ENCODE results near the gene COG5. TPM values are rescaled to one million over a fixed set of nuclear protein-coding genes. Genes with fewer than 3 reads are reported as not detected.

The COG5 gene
- total and polyA plus RNA-seq, 12 donors = 4.4 to 43.8 (median 32.8) TPM

DNA sequence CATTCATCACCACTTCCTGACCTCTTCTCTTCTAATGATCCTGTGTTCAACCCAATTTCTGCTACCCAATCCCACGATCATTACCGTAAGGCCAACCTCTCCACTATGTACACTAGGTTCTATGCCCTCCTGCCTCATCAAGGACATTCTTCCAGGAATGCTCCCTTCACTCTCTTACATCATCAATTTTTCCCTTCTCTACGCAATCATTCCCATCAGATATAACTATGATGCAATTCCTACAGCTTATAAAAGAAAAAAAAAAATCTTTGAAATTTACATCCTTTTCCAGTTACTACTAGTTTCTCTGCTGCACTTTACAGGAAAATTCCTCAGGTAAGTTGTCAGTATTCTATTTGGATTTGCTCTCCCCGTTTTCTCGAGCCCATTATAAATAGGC lies 124.7 kb downstream of the COG5 start:
- DNase-seq = no peak
- Histone ChIP-seq H3K4me1 (replicated peaks in 1 of 2) (no peaks in the 10 kb centered on the region), H3K4me3 (no peak overlapping the region), H3K27ac (no peak overlapping the region), H3K36me3 (replicated peaks in 1 of 2) (no peaks in the 10 kb centered on the region), H3K27me3 (no peaks in the 10 kb centered on the region), H3K9me3 (replicated peaks in 1 of 3) (no peaks in the 10 kb centered on the region)
- intact Hi-C loops (cut with DNase I) = no loop called here
- 91 to 97% (median 93%) methylated on average over 5 of the region's 5 CpGs for WGBS, 4 donors
- TF ChIP-seq POLR2A (IDR thresholded peaks at IDR 0.05) (no peak), CTCF (IDR thresholded peaks at IDR 0.05) (no peak)

DNA sequence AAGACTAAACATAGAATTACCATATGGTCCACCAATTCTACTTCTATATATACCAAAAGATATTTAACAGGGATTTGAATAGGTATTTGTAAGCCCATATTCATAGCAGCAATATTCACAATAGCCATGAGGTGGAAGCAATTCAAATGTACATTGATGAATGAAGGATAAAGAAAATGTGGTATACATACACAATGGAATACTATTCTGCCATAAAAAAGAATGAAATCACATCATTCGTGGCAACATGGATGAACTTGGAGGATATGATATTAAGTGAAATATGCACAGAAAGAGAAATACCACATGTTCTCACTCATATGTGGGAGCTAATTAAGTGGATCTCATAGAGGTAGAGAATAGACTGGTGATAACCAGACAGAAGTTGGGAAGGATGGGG lies 128.0 kb downstream of the COG5 start:
- no peak for DNase-seq
- Histone ChIP-seq H3K4me1 (replicated peaks in 1 of 2) (no peaks in the 10 kb centered on the region), H3K9me3 (replicated peaks in 1 of 3) (peaks cover 0 to 9% (median 0%) of the 10 kb centered on the region in 3 donors), H3K4me3 (no peak overlapping the region), H3K27me3 (no peaks in the 10 kb centered on the region), H3K36me3 (replicated peaks in 1 of 2) (no peaks in the 10 kb centered on the region), H3K27ac (no peak overlapping the region)
- intact Hi-C loops (cut with DNase I) = no loop called here
- no peak for TF ChIP-seq CTCF (IDR thresholded peaks at IDR 0.05)
- WGBS, 4 donors = 86 to 100% (median 89%) methylated on average over 1 of the region's 1 CpG

DNA sequence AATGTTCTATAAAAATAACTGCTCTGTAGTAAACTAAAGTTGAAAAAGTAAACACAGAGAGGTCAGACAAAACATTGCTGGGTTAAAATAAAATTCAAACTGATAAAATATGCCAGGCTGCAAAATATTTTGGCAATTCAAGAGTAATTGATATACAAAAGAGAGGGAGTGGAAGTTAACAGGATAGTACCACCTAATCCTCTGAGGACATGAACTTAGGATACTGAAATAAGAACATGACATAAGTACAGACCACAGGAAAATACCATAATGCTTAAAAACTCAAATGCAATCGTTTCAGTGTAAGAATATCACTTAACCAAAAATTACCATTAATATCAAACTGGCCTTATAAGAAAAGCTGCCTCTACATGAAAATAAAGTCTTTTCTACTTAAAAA lies 131.5 kb downstream of the COG5 start:
- Histone ChIP-seq H3K9me3 (replicated peaks in 1 of 3) (peaks cover 0 to 9% (median 0%) of the 10 kb centered on the region in 3 donors), H3K27ac (no peak overlapping the region), H3K36me3 (replicated peaks in 1 of 2) (no peaks in the 10 kb centered on the region), H3K27me3 (no peaks in the 10 kb centered on the region), H3K4me3 (no peak overlapping the region), H3K4me1 (replicated peaks in 1 of 2) (no peaks in the 10 kb centered on the region)
- DNase-seq = no peak
- WGBS, 4 donors = 76 to 90% (median 82%) methylated on average over 1 of the region's 1 CpG
- intact Hi-C loops (cut with DNase I) = no loop called here
- TF ChIP-seq POLR2A (IDR thresholded peaks at IDR 0.05) (no peak), CTCF (IDR thresholded peaks at IDR 0.05) (no peak)

DNA sequence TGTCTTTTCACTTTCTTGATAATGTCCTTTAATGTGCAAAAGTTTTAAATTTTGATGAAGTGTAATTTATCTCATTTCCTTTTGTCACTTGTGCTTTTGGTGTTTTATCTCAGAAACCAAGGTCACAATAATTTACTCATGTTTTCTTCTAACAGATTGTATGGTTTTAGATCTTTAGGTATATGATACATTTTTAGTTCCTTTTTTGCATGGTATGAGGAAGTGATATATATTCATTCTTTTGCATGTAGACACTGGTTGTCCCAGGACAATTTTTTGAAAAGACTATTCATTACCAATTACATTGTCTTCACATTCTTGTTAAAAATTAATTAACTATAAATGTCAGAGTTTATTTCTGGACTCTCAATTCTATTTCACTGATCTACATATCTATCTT lies 133.7 kb downstream of the COG5 start:
- no peaks in the 10 kb centered on the region for H3K4me1 ChIP-seq (replicated peaks in 1 of 2)
- H3K36me3 ChIP-seq (replicated peaks in 1 of 2) = no peaks in the 10 kb centered on the region
- peaks cover 0 to 9% (median 0%) of the 10 kb centered on the region in 3 donors for H3K9me3 ChIP-seq (replicated peaks in 1 of 3)
- H3K27ac ChIP-seq = no peak overlapping the region
- intact Hi-C loops (cut with DNase I) = no loop called here
- TF ChIP-seq POLR2A (IDR thresholded peaks at IDR 0.05) (no peak), CTCF (IDR thresholded peaks at IDR 0.05) (no peak)
- H3K4me3 ChIP-seq = no peak overlapping the region
- no peak for DNase-seq
- no peaks in the 10 kb centered on the region for H3K27me3 ChIP-seq

Measured in adrenal gland (tissue), 12 donors.